ENCODE results near the gene FAM222B.

FAM222B gene

DNA sequence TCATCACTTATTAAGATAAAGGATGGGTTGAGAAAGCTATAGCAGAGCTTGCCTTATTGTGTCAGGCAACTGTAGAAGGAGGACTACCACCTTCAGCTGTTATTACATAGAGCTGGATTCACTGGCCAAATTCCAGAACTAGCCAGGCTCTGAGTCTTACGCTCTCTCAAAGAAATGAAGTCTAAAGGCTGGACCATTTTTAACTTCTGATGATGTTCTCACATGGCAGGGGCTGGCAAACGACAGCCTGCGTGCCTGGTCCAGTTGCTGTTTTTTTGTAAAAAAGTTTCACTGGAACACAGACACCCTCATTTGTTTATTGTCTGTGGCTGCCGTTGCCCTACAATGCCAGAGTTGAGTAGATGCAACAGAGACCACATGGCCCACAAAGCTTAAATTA, 77.6 kb downstream of the FAM222B start:
- DNase-seq: no peak

DNA sequence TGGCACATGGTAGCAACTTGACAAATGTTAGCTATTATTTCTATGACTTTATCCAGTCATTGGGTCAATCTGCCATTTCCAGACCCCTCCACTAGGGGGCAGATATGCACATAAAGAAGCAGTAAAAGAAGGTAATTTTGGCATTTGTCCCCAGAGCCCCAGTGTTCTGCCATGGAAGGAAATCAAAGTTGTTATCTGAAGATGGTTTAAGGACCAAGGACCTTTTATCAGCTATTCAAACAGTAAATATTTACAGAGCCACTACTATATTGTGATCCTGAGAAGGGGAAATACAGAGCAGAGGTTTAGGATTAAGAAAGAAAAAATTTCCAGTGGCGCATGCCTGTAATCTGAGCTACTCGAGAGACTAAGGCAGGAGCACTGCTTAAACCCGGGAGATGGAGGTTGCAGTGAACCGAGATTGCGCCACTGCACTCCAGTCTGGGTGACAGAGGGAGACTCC, 78.8 kb downstream of the FAM222B start:
- DNase-seq: peak; percentile 29 to 85 (median 70)

DNA sequence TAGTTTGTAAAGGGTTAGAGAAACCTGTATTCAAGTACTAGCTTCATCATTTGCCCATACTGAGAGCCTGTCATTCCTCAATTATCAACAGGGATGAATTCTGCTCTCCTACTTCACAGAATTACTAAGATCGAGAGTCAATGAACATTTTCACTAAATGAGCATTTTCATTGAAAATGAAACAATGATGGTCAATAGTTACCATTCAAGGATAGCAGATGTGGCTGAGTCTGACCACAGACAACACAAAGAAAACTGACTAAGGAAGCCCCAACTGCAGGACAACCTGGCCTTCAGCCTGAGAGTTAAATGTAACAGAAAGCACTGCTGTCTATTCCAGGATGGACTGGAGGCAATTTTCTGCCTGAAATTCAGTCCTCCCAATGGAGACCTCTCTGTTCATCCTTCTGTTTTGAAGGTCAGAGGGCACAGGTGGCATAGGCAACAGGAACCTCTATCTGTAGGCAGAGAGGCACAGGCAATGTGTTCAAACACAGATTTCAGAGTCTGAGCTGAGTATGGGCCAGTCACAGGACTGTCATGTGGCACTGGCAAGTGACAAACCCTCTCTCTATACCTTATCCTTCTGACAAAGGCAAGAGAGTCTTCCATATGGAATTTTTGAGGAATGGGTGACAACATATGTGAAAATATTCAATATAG, 79.3 kb downstream of the FAM222B start:
- no peak for DNase-seq

DNA sequence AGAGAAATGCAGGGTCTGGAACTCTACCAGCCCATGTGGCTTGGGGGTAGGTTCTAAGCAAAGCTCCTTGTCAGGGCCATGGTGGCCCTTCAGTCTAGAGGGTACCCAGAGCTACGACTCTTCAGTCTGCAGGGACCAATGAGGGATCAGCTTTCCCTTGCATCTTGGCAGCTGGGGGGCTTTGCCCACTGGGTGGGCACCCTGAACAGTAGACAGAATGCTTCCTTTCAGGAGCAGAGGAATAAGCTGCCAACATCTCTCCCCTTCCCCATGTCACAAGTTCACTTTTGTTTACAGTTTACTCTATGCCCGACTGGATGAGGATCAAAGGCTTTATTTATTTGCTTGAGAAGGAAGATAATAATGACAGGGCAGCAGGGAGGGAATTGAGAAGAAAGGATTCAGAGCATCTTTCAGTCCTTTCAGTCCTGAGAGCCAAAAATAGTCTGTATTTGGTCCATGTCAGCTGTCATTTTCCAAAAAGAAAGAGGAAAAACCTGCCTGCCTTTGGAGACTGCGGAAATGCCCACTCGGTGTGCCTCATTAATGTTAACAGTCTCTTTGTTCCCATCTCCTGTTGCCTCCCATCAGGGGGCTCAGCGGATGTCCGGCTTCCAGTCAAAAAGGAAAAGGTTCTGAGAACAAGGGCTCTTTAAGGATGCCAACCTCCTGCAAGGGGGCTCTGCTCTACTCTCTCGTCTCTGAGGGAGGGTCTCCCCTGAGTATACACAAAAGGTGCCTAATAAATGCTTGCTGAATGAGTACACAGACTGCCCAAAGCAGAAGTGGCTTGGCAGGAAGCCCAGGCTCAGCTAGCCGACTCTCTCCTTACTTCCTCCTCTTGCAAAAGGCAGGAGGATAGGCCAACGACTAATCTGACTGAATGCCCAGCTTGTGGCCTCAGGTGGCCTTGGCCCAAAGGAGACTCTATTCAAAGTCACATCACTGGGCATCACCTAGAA, 81.7 kb downstream of the FAM222B start:
- DNase-seq: no peak

DNA sequence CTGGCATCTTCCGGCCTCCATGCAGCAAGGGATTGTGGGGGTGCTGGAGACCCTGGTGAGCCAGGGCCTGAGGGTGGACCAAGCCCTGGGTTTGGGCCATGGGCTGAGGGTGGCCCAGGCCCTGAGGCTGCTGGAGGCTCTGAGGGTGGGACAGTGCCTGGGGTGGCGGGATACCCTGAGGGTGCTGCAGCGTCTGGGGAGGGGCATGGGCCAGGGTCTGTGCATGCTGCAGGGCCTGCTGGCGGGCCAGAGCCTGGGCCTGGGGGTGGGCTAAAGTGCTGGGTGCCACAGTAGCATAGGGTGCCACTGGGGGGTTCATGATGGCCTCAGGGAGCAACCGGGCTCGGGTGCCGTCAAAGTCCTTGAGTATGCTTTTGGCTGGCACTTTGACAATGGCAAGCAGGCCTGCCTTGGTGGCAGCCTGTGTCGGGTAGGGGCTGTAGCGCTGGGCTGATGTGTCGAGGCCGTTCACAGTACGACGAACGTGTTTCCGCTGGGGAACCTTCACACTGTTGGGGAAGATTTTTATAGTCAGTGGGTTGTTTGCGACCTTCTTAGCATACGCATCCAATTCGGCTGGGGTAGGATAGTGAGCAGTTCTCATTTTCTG, 83.2 kb downstream of the FAM222B start:
- no peak for DNase-seq

DNA sequence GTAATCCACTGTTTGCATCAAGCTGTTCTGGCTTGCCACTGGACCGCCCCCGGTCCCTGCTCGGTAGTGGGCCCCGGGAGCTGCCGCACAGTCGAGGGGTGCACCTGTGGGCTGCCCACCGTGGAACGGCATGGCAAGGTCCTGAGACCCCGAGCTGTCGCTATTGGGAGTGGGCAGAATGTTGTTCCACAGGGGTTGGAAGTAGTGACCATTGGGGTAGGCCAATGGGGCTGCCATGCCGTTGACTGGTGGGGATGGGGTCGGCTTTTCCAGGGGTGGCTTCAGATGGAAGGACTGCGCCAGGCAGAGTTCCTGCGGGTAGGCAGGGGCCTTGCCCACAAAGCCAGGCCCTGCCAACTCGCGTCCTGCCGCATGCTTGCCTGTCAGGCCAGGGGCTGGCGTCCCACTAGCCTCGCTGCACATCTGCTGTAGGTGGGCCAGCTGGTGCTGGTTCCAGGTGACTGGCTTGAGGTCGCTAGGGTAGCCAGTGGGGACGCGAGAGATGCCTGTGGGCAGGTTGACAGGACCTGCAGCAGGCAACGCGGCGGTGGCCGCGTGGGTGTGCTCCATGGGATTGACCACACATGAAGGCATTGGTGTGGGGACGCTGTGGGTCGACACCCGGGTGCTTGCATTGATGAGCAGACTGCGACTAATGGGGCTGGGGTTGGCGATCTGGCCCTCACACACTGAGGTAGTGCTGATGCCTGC, 84.0 kb downstream of the FAM222B start:
- DNase-seq: no peak

DNA sequence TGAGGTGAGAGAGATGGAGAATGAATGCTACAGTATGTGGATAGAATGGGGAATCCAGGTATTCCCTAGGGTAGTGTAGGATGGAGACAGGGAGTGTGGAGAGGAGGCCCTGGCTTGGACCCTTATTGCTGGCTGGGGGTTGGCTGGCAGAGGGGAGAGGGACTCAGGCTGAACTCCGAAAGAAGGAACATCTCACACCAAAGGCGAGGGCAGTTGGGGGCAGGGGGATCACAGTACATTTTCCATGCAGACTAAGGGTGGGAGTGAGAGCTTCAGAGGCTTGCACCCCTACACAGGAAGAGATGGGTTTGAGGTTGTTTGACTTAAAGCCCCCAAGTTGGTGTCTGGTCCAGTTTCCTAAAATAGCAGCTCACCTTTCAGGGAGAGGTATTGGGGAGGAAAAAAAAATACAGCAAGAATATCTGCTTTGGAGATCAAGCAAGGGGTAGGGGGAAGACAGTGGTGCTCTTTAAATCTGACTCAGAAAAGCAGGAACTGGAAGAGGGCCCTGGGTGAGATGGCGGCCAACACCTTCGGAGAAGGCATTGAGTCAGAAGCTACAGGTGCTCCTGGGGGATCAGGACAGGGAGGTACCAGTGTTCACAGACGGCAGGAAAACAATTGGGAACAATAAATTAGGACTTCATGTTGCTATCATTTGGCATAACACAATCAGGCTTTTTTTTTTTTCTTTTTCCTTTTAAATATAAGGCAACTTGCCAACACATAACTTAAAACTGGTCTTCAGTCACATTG, 86.4 kb downstream of the FAM222B start:
- DNase-seq: no peak

DNA sequence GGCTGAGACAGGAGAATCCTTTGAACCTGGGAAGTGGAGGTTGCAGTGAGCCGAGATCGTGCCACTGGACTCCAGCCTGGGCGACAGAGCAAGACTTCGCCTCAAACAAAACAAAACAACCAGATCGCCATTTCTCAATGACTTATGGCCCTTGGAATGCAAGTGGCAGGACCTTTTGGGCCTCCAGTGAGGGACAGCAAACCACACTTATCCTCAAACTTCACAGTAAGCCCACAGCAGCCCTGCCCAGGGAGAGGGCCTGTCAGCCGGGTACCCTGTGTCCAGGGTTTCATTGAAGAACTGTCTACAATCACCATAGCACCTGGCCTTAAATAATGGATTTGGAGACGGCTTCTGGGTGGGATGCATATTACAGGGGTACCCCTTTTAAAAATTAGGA, 87.1 kb downstream of the FAM222B start:
- no peak for DNase-seq

DNA sequence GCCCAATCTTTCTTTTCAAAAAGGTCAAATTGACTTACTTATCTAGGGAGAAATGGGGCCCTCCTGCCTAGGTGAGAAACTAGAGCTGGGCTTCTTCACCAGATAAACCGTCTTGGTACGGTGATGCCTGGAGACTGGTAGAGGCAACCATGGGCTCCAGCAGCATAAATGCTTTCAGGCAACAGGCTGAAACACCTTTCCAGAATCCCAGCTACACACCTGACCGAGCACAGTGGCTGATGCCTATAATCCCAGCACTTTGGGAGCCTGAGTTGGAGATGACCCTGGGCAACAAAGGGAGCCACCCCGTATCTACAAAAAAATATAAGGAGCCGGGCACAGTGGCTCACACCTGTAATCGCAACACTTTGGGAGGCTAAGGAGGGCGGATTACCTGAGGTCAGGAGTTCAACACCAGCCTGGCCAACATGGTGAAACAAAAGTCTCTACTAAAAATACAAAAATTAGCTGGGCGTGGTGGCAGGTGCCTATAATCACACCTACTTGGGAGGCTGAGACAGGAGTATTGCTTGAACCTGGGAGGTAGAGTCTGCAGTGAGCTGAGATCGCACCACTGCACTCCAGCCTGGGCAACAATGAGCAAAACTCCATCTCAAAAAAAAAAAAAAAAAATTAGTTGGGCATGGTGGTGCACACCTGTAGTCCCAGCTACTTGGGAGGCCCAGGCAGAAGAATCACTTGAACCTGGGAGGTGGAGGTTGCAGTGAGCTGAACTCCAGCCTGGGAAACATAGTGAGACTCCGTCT, 90.8 kb downstream of the FAM222B start:
- no peak for DNase-seq

DNA sequence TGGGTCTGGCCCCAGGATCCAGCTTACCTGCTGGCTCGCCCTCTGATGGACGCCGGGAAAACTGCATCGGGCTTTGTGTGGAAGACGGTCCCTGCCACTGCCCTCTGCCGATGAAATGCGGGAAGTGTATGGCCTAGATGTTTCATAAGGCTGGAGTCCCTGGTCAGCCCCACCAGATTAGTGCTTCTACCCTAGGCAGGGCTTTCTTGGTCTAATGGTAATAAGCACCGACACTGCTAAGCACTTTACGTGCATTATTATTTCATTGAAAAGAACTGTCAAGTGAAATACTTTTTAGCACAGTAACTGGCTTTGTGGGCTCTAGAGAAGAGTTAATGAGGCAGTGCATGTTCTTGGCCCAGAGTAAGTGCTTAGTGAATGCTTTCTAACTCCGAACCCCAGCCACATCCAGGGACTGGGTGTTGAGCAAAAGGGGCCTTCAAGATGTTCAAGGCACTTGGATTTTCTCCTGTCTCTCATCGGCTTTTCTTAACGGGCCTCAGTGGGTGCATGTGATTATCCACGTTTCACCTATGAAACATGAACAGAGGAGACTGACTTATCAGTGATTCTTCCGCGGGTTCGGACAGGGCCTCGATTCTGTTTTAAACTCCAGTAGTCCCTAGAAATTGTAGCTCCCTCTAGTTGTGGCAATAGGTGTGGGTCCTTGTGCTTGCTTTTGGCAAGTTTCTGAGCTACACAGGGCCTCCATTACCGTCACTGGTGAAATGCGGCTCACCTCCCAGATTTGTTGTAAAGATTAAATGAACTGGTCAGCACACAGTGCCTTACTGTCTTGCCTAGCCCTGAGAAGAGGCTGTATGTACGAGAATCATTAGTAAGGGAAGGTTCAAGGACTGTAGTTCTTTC, 92.2 kb downstream of the FAM222B start:
- DNase-seq: peak; percentile 72 to 86 (median 82)

DNA sequence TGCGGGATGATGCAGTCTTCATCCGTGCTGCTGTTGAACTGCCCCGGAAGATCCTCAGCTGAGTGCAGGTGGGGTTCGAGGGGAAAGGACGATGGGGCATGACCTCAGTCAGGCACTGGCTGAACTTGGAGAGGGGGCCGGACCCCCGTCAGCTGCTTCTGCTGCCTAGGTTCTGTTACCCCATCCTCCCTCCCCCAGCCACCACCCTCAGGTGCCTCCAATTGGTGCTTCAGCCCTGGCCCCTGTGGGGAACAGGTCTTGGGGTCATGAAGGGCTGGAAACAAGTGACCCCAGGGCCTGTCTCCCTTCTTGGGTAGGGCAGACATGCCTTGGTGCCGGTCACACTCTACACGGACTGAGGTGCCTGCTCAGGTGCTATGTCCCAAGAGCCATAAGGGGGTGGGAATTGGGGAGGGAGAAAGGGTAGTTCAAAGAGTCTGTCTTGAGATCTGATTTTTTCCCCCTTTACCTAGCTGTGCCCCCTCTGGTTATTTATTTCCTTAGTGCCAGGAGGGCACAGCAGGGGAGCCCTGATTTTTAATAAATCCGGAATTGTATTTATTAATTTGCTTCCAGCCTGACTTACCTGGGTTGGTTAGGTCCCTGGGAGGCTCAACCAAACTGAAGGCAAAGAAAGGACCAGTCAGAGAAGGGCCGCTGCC, 92.9 kb downstream of the FAM222B start:
- DNase-seq: no peak

DNA sequence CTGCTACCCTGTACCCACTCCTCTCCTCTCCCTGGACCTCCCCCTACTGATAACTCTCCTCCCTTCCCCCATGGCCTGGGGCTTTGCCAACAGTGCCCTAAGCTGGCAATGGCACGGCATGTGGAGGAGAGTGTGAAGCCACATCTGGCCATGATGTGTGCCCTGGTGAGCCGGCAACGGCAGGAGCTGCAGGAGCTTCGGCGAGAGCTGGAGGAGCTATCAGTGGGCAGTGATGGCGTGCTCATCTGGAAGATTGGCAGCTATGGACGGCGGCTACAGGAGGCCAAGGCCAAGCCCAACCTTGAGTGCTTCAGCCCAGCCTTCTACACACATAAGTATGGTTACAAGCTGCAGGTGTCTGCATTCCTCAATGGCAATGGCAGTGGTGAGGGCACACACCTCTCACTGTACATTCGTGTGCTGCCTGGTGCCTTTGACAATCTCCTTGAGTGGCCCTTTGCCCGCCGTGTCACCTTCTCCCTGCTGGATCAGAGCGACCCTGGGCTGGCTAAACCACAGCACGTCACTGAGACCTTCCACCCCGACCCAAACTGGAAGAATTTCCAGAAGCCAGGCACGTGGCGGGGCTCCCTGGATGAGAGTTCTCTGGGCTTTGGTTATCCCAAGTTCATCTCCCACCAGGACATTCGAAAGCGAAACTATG, 93.6 kb downstream of the FAM222B start:
- DNase-seq: peak in 1 of 6 experiments; percentile 11

DNA sequence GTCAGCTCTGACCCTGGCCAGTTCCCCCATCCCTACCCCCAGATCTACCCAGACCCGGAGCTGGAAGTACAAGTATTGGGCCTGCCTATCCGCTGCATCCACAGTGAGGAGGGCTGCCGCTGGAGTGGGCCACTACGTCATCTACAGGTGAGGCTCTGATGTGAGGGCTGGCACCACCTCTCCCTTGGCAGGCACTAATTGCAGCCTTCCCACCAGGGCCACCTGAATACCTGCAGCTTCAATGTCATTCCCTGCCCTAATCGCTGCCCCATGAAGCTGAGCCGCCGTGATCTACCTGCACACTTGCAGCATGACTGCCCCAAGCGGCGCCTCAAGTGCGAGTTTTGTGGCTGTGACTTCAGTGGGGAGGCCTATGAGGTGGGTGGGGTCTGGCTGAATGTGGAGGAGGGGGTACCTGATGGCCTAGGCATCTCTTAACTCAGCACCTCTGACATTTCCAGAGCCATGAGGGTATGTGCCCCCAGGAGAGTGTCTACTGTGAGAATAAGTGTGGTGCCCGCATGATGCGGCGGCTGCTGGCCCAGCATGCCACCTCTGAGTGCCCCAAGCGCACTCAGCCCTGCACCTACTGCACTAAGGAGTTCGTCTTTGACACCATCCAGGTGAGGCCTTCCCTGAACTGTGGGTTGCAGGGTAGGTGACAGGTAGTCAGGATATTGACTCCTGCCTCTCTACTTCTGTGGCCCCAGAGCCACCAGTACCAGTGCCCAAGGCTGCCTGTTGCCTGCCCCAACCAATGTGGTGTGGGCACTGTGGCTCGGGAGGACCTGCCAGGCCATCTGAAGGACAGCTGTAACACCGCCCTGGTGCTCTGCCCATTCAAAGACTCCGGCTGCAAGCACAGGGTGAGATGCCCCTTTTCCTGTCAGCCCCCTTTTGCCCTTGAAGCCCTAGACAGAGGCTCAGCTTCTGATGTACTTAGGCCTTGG, 94.5 kb downstream of the FAM222B start:
- no peak for DNase-seq

DNA sequence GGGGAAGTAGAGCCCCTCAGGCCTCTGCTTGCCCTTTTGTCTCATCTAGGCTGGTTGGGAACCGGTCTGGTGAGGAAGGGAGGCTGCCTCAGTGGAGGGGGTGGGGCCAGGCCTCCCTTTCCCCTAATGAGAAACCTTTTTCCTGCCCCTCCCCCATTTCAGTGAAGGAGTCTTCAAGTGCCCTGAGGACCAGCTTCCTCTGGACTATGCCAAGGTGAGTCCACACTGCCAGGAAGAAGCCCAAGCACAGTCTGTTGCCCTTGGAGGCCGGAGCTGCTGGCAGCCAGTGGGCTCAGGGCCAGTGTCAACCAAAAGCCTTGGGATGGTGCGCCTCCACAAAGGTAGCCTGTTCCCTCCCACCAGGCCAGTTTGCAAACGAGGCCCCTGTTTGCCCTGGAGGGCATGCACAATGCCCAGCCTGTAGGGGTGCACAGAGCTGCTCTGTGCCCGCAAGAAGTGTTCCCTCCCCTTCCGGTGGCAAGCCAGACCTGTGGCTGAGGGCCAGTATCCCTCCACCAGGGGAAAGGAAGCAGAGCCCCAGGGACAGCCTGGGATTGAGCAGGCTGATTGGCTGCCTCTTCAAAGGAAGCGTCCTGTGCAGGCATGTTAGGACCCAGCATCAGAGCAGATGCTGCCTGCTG, 95.4 kb downstream of the FAM222B start:
- DNase-seq: no peak

DNA sequence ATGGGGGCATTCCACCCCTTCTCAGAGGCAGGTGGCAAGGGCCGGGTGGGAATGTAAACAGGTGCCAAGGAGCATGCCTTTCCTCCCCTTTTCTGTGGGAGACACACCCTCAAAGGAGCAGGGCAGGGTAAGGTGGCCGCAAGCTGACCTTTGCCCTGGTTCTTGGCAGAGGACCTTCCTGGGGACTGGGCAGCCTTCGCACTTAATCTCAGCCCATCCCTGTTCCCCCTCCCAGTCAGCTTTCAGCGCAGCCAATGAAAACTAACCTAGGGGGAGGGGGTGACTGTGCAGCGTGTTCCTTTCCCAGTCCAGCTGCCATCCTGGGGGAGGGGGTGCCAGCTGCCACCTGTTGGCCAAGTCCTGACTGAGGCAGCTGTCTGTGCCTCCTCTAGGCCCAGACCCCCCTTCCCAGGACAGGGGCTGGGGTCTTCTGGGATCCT, 96.0 kb downstream of the FAM222B start:
- DNase-seq: no peak

DNA sequence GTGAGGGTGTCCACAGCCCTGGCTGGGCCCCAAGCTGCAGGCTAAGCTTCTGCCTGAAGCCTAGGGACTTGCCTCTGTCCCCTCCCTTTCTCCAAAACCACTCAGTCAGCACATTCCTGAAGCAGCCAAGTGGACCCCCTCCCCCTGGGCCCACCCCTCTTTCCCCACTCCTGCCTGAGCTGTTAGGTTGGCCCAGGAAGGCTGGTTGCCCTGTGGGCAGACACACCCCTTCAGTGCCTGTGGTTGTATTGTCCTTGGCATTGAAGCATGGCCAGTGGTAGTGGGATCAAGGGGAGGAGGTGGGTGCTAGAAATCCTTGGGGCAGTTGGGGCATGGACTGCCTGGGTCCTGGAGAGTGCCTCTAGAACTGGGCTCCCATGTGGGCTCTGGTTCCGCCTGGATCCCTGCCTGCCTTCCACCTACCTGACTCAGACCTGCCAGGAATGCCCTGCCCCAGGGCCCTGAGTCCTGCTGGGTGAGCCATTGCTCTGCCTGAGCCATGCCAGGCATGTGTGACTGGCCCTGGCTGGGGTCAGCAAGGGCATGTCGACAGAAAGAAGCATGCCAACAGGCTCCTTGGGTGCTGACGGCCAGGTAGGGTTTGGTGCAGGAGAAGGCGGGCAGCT, 96.7 kb downstream of the FAM222B start:
- no peak for DNase-seq

Data from stimulated activated naive CD4-positive, alpha-beta T cell (primary cell).